ENCODE data around the gene CRTAC1. TPM values are rescaled to one million over a fixed set of nuclear protein-coding genes. Genes with fewer than 3 reads are reported as not detected.
A peak's percentile ranks its signal among the peaks of the same experiment; 100 is the strongest.

CRTAC1 gene, protein sequence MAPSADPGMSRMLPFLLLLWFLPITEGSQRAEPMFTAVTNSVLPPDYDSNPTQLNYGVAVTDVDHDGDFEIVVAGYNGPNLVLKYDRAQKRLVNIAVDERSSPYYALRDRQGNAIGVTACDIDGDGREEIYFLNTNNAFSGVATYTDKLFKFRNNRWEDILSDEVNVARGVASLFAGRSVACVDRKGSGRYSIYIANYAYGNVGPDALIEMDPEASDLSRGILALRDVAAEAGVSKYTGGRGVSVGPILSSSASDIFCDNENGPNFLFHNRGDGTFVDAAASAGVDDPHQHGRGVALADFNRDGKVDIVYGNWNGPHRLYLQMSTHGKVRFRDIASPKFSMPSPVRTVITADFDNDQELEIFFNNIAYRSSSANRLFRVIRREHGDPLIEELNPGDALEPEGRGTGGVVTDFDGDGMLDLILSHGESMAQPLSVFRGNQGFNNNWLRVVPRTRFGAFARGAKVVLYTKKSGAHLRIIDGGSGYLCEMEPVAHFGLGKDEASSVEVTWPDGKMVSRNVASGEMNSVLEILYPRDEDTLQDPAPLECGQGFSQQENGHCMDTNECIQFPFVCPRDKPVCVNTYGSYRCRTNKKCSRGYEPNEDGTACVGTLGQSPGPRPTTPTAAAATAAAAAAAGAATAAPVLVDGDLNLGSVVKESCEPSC
- not detected for polyA plus RNA-seq (2013, experiment 1 of 2)
- not detected for polyA plus RNA-seq (2013, experiment 2 of 2)

DNA sequence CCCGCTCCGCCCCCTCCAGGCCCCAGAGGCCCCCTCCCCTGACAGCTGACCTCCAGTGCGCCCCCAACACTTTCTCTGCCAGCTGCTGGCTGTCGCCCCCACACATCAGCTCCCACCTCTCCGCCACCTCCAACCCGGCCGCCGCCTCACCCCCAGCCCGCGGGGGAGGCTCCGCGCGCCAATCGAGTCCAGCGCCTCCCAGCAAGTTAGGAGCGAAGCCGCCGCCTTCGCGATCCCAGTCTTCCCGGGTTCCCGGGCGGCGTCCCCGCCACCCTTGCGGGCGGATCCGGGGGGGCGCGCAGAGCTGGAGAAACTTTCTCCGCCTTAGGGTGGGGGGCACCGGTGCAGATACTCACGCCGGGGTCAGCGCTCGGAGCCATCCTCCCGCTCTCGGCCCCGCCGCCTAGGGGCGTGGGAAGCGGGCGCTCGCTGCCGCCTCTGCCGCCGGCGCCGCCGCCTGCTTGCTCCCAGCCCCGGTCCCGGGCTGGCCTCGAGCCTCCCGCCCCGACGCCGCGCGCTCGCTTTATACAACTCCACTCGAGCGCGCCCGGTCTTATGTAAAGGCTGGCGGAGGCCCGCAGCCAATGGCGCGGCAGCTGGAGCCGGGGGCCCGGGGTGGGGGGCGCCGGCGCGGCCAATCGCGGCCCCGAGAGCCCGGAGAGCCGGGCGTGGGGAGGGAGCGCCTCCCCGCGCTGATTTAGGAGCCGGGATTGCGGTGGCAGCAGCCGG, at the start of gene CRTAC1:
CRTAC1 (minus strand) TSS at position 529 of the 729 bp plus-strand sequence; CDS start at position 380, 149 bp downstream.
- Histone ChIP-seq H3K27ac (ENCODE audit: low read length, poor library complexity, severe bottlenecking) (no peak within 1 kb of the TSS), H3K79me1 (replicated peaks; ENCODE audit: low read length, poor library complexity, severe bottlenecking) (no peaks in the 10 kb centered on the region), H2AK5ac (ENCODE audit: low read length, severe bottlenecking) (no peak within 1 kb of the TSS), H3K23ac (ENCODE audit: low read length in 2 of 2) (peak within 1 kb of the TSS in 1 of 2 experiments; percentile 61), H2AFZ (ENCODE audit: low read depth, low read length) (peak within 1 kb of the TSS; percentile 49), H2BK15ac (ENCODE audit: low read depth, poor library complexity, severe bottlenecking) (no peak within 1 kb of the TSS), H3K36me3 (ENCODE audit: control insufficient read depth in 1 of 2, insufficient read depth in 2 of 2, low read depth in 1 of 2, low read length in 2 of 2) (no peaks in the 10 kb centered on the region), H3K14ac (ENCODE audit: low read length in 2 of 2) (no peak within 1 kb of the TSS), H4K91ac (ENCODE audit: low read length) (no peak within 1 kb of the TSS), H3K4ac (ENCODE audit: low read depth in 1 of 2, low read length in 2 of 2) (no peak within 1 kb of the TSS), H3K4me3 (ENCODE audit: insufficient read depth in 1 of 2, low read depth in 1 of 2, low read length in 2 of 2) (peak within 1 kb of the TSS in 1 of 2 experiments; percentile 11), H4K8ac (ENCODE audit: low read length) (no peak within 1 kb of the TSS), H3K18ac (ENCODE audit: low read depth in 1 of 2, low read length in 2 of 2) (no peak within 1 kb of the TSS), H3K9me3 (ENCODE audit: control insufficient read depth, low read length) (no peaks in the 10 kb centered on the region), H3K9ac (ENCODE audit: low read length) (no peak within 1 kb of the TSS), H2BK5ac (ENCODE audit: low read depth, low read length, poor library complexity, severe bottlenecking) (no peak within 1 kb of the TSS), H2BK12ac (ENCODE audit: low read length in 2 of 2) (no peak within 1 kb of the TSS), H3K4me2 (ENCODE audit: low read length, poor library complexity, severe bottlenecking) (peak within 1 kb of the TSS; percentile 75), H2BK120ac (ENCODE audit: low read depth, low read length) (no peak within 1 kb of the TSS), H3K27me3 (ENCODE audit: control insufficient read depth in 1 of 2, insufficient read depth in 1 of 2, low read length in 2 of 2) (peaks cover 87 to 92% of the 10 kb centered on the region in 2 experiments), H3K4me1 (ENCODE audit: control insufficient read depth, insufficient read depth, low read depth, low read length) (peaks cover 19% of the 10 kb centered on the region)
- peak; percentile 23 for DNase-seq
- WGBS = 1% methylated on average over 62 of the region's 86 CpGs

DNA sequence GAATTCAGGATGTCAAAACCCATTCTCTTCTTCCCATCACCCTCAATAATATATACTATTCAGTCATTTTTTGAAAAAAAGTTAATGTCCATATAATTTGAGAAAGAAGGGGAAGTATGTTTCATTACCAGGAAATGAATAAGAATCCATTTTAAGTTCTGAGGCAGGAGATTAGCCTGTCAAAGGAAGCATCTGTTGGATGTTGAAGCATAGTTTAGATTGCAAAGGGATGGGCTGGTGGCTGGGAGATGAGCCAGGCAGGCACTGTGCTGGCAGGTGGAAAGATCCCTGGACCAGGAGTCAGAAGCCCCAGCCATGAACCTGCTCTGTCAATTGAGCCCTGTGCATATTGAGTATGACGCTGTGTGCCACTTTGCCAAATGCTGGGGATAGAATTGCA, 48.4 kb upstream of the CRTAC1 start:
- no peak overlapping the region for H3K4me2 ChIP-seq (ENCODE audit: low read length, poor library complexity, severe bottlenecking)
- WGBS = 100% methylated on average over 1 of the region's 1 CpG
- H2BK120ac ChIP-seq (ENCODE audit: low read depth, low read length) = no peak overlapping the region
- H3K4me3 ChIP-seq (ENCODE audit: insufficient read depth in 1 of 2, low read depth in 1 of 2, low read length in 2 of 2) = no peak overlapping the region
- H3K23ac ChIP-seq (ENCODE audit: low read length in 2 of 2) = no peak overlapping the region
- no peak overlapping the region for H3K18ac ChIP-seq (ENCODE audit: low read depth in 1 of 2, low read length in 2 of 2)
- H3K36me3 ChIP-seq (ENCODE audit: control insufficient read depth in 1 of 2, insufficient read depth in 2 of 2, low read depth in 1 of 2, low read length in 2 of 2) = no peaks in the 10 kb centered on the region
- H3K27me3 ChIP-seq (ENCODE audit: control insufficient read depth in 1 of 2, insufficient read depth in 1 of 2, low read length in 2 of 2) = peaks cover 12 to 27% of the 10 kb centered on the region in 2 experiments
- H2AK5ac ChIP-seq (ENCODE audit: low read length, severe bottlenecking) = no peak overlapping the region
- no peak overlapping the region for H4K91ac ChIP-seq (ENCODE audit: low read length)
- no peaks in the 10 kb centered on the region for H3K79me1 ChIP-seq (replicated peaks; ENCODE audit: low read length, poor library complexity, severe bottlenecking)
- no peak overlapping the region for H2BK15ac ChIP-seq (ENCODE audit: low read depth, poor library complexity, severe bottlenecking)
- no peaks in the 10 kb centered on the region for H3K9me3 ChIP-seq (ENCODE audit: control insufficient read depth, low read length)
- H2AFZ ChIP-seq (ENCODE audit: low read depth, low read length) = no peak overlapping the region
- H3K4ac ChIP-seq (ENCODE audit: low read depth in 1 of 2, low read length in 2 of 2) = no peak overlapping the region
- no peak overlapping the region for H3K9ac ChIP-seq (ENCODE audit: low read length)
- DNase-seq = no peak
- H2BK12ac ChIP-seq (ENCODE audit: low read length in 2 of 2) = no peak overlapping the region
- no peak overlapping the region for H3K14ac ChIP-seq (ENCODE audit: low read length in 2 of 2)
- H4K8ac ChIP-seq (ENCODE audit: low read length) = no peak overlapping the region
- peaks cover 2% of the 10 kb centered on the region for H3K4me1 ChIP-seq (ENCODE audit: control insufficient read depth, insufficient read depth, low read depth, low read length)
- no peak overlapping the region for H2BK5ac ChIP-seq (ENCODE audit: low read depth, low read length, poor library complexity, severe bottlenecking)
- no peak overlapping the region for H3K27ac ChIP-seq (ENCODE audit: low read length, poor library complexity, severe bottlenecking)

DNA sequence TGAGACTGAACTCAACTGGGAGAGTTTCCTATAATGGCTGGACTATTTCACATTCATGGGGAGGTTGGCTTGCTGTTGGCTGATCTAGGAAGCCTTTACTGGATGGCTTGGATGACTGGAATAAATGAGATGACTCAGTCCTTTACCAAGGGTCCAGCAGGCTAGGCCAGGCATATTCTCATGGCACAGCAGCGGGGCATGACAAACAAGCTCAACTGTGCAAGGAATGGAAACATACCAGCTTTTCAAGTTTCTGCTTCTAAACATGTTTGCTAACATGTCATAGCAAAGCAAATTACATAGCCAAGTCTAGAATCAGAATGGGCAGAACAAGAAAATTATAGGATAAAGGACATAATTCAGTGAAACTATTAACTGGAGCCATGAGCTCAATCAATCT, 46.8 kb upstream of the CRTAC1 start:
- no peak overlapping the region for H3K27ac ChIP-seq (ENCODE audit: low read length, poor library complexity, severe bottlenecking)
- no peak overlapping the region for H2BK120ac ChIP-seq (ENCODE audit: low read depth, low read length)
- H2AFZ ChIP-seq (ENCODE audit: low read depth, low read length) = no peak overlapping the region
- no peak overlapping the region for H4K8ac ChIP-seq (ENCODE audit: low read length)
- H3K9me3 ChIP-seq (ENCODE audit: control insufficient read depth, low read length) = no peaks in the 10 kb centered on the region
- H3K18ac ChIP-seq (ENCODE audit: low read depth in 1 of 2, low read length in 2 of 2) = no peak overlapping the region
- H3K4me2 ChIP-seq (ENCODE audit: low read length, poor library complexity, severe bottlenecking) = no peak overlapping the region
- no peak overlapping the region for H2BK15ac ChIP-seq (ENCODE audit: low read depth, poor library complexity, severe bottlenecking)
- H3K4me1 ChIP-seq (ENCODE audit: control insufficient read depth, insufficient read depth, low read depth, low read length) = peaks cover 2% of the 10 kb centered on the region
- H3K4me3 ChIP-seq (ENCODE audit: insufficient read depth in 1 of 2, low read depth in 1 of 2, low read length in 2 of 2) = no peak overlapping the region
- no peak overlapping the region for H2AK5ac ChIP-seq (ENCODE audit: low read length, severe bottlenecking)
- H2BK5ac ChIP-seq (ENCODE audit: low read depth, low read length, poor library complexity, severe bottlenecking) = no peak overlapping the region
- H3K79me1 ChIP-seq (replicated peaks; ENCODE audit: low read length, poor library complexity, severe bottlenecking) = no peaks in the 10 kb centered on the region
- WGBS = 44% methylated on average over 1 of the region's 1 CpG
- DNase-seq = no peak
- H3K14ac ChIP-seq (ENCODE audit: low read length in 2 of 2) = no peak overlapping the region
- no peak overlapping the region for H3K4ac ChIP-seq (ENCODE audit: low read depth in 1 of 2, low read length in 2 of 2)
- H2BK12ac ChIP-seq (ENCODE audit: low read length in 2 of 2) = no peak overlapping the region
- H3K27me3 ChIP-seq (ENCODE audit: control insufficient read depth in 1 of 2, insufficient read depth in 1 of 2, low read length in 2 of 2) = peaks cover 7 to 22% of the 10 kb centered on the region in 2 experiments
- no peak overlapping the region for H4K91ac ChIP-seq (ENCODE audit: low read length)
- H3K23ac ChIP-seq (ENCODE audit: low read length in 2 of 2) = no peak overlapping the region
- H3K9ac ChIP-seq (ENCODE audit: low read length) = no peak overlapping the region
- H3K36me3 ChIP-seq (ENCODE audit: control insufficient read depth in 1 of 2, insufficient read depth in 2 of 2, low read depth in 1 of 2, low read length in 2 of 2) = no peaks in the 10 kb centered on the region

DNA sequence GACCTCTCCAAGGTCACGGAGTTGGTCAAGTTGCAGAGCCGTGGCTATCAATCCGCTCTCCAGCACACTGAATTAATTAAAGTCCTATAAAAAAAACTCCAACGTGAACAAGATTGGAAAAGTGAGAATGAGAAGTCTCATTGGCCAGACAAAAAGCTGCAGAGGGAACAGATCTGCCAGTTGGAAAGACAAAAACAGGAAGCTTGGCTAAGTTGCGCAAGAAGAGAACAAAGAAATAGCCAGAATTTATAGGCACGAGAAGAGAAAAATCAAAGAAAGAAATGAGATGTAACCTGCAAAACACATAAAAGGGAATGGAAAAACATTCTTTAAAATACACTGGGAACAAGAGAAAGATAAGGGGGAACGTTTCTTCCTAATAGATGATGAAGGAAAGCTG, 45.7 kb upstream of the CRTAC1 start:
- H3K4me2 ChIP-seq (ENCODE audit: low read length, poor library complexity, severe bottlenecking) = no peak overlapping the region
- H2BK5ac ChIP-seq (ENCODE audit: low read depth, low read length, poor library complexity, severe bottlenecking) = no peak overlapping the region
- no peak overlapping the region for H2BK15ac ChIP-seq (ENCODE audit: low read depth, poor library complexity, severe bottlenecking)
- H2AFZ ChIP-seq (ENCODE audit: low read depth, low read length) = no peak overlapping the region
- WGBS = 55% methylated on average over 4 of the region's 7 CpGs
- DNase-seq = no peak
- H3K9me3 ChIP-seq (ENCODE audit: control insufficient read depth, low read length) = no peaks in the 10 kb centered on the region
- H3K27me3 ChIP-seq (ENCODE audit: control insufficient read depth in 1 of 2, insufficient read depth in 1 of 2, low read length in 2 of 2) = peaks cover 5 to 17% of the 10 kb centered on the region in 2 experiments
- H2BK120ac ChIP-seq (ENCODE audit: low read depth, low read length) = no peak overlapping the region
- H3K18ac ChIP-seq (ENCODE audit: low read depth in 1 of 2, low read length in 2 of 2) = no peak overlapping the region
- H3K23ac ChIP-seq (ENCODE audit: low read length in 2 of 2) = no peak overlapping the region
- H2BK12ac ChIP-seq (ENCODE audit: low read length in 2 of 2) = no peak overlapping the region
- peaks cover 2% of the 10 kb centered on the region for H3K4me1 ChIP-seq (ENCODE audit: control insufficient read depth, insufficient read depth, low read depth, low read length)
- no peaks in the 10 kb centered on the region for H3K79me1 ChIP-seq (replicated peaks; ENCODE audit: low read length, poor library complexity, severe bottlenecking)
- H4K91ac ChIP-seq (ENCODE audit: low read length) = no peak overlapping the region
- H3K4ac ChIP-seq (ENCODE audit: low read depth in 1 of 2, low read length in 2 of 2) = no peak overlapping the region
- H2AK5ac ChIP-seq (ENCODE audit: low read length, severe bottlenecking) = no peak overlapping the region
- H3K4me3 ChIP-seq (ENCODE audit: insufficient read depth in 1 of 2, low read depth in 1 of 2, low read length in 2 of 2) = no peak overlapping the region
- no peaks in the 10 kb centered on the region for H3K36me3 ChIP-seq (ENCODE audit: control insufficient read depth in 1 of 2, insufficient read depth in 2 of 2, low read depth in 1 of 2, low read length in 2 of 2)
- no peak overlapping the region for H4K8ac ChIP-seq (ENCODE audit: low read length)
- H3K9ac ChIP-seq (ENCODE audit: low read length) = no peak overlapping the region
- no peak overlapping the region for H3K14ac ChIP-seq (ENCODE audit: low read length in 2 of 2)
- no peak overlapping the region for H3K27ac ChIP-seq (ENCODE audit: low read length, poor library complexity, severe bottlenecking)

All from mesenchymal stem cell (in vitro differentiated cells and primary cell).